GM12891 (cell line): ENCODE results near the gene VPS35L.

ENCODE experiments used
- POLR2A ChIP-seq: IDR thresholded peaks from 2 replicates; pipeline ENCODE4 v1.6.1; 2011; ENCODE audit warnings: low read depth, low read length, control low read depth
- POLR2AphosphoS5 ChIP-seq: IDR thresholded peaks from 2 replicates; pipeline ENCODE4 v1.6.1; 2011; ENCODE audit warnings: low read depth, low read length, control low read depth

- TF ChIP-seq POLR2AphosphoS5 (no peak), POLR2A (no peak)
These were observed 39.7 kb downstream of the VPS35L start for GRCh38 chr16:19595043-19595767.
